ENCODE data around the gene FOXI3.

FOXI3 gene

GRCh38 chr2:88400037-88400767, 52.3 kb downstream of the FOXI3 start:
- FAIRE-seq = no peak
- DNase-seq (ENCODE audit: insufficient read length, low spot score) = no peak
- TF ChIP-seq, protein P1, sequence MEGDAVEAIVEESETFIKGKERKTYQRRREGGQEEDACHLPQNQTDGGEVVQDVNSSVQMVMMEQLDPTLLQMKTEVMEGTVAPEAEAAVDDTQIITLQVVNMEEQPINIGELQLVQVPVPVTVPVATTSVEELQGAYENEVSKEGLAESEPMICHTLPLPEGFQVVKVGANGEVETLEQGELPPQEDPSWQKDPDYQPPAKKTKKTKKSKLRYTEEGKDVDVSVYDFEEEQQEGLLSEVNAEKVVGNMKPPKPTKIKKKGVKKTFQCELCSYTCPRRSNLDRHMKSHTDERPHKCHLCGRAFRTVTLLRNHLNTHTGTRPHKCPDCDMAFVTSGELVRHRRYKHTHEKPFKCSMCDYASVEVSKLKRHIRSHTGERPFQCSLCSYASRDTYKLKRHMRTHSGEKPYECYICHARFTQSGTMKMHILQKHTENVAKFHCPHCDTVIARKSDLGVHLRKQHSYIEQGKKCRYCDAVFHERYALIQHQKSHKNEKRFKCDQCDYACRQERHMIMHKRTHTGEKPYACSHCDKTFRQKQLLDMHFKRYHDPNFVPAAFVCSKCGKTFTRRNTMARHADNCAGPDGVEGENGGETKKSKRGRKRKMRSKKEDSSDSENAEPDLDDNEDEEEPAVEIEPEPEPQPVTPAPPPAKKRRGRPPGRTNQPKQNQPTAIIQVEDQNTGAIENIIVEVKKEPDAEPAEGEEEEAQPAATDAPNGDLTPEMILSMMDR (IDR thresholded peaks at IDR 0.05; ENCODE audit: insufficient read depth, missing control alignments) = no peak

GRCh38 chr2:88398180-88398579, 54.3 kb downstream of the FOXI3 start:
- no peak for FAIRE-seq
- DNase-seq (ENCODE audit: insufficient read length, low spot score) = no peak
- TF ChIP-seq, protein P1 (IDR thresholded peaks at IDR 0.05; ENCODE audit: insufficient read depth, missing control alignments) = no peak
